WTC11 (cell line): ENCODE measurements around the gene HSFX2.

Experiments used
- CBFB ChIP-seq: sonication (generic); formaldehyde crosslinking; IDR thresholded peaks from 2 replicates; pipeline ENCODE4 v1.8.1; 2022; ENCODE audit warnings: mild to moderate bottlenecking, low read depth, missing genetic modification reagents
- CTCF ChIP-seq: fragments of 200-600 bp; IDR thresholded peaks from 2 replicates; pipeline ENCODE4 v1.8.0; 2022; ENCODE audit warnings: antibody characterized with exemption
- MAX ChIP-seq: sonication (generic); formaldehyde crosslinking; IDR thresholded peaks from 2 replicates; pipeline ENCODE4 v1.8.0; 2022; ENCODE audit warnings: mild to moderate bottlenecking, missing genetic modification reagents
- MYBL2 ChIP-seq: sonication (generic); formaldehyde crosslinking; IDR thresholded peaks from 2 replicates; pipeline ENCODE4 v1.8.1; 2023; ENCODE audit warnings: mild to moderate bottlenecking, moderate library complexity, missing genetic modification reagents
- STAT6 ChIP-seq: sonication (generic); formaldehyde crosslinking; conservative IDR thresholded peaks from 2 replicates; pipeline ENCODE4 v1.8.1; 2023; ENCODE audit warnings: mild to moderate bottlenecking, low read depth, missing genetic modification reagents, moderate library complexity

- no peak for TF ChIP-seq CTCF
- TF ChIP-seq STAT6 (CRISPR knock-in tag) = no peak
- no peak for TF ChIP-seq MYBL2 (CRISPR knock-in tag)
- TF ChIP-seq MAX (CRISPR knock-in tag) = no peak
- no peak for TF ChIP-seq CBFB
Measured at GRCh38 chrX:149630681-149631233, 35.6 kb upstream of the HSFX2 start.
